SK-N-SH treated with all-trans-retinoic acid at 6 μM for 48 hours (cell line): ENCODE results near the gene FABP1.

Experiments used
- ATAC-seq: fragments of 200-7000 bp; cut with Tn5 transposase; 3 replicates; pipeline ENCODE4 v1.9.1; 2020; ENCODE audit warnings: mild to moderate bottlenecking, moderate library complexity
- ARNTL ChIP-seq: fragments of 450-650 bp; formaldehyde crosslinking; IDR thresholded peaks from 2 replicates; pipeline ENCODE4 v1.5.0; 2020; ENCODE audit warnings: low read depth, mild to moderate bottlenecking, moderate library complexity, borderline replicate concordance
- BACH2 ChIP-seq: fragments of 250-450 bp; sonication (Bioruptor Pico); IDR thresholded peaks from 2 replicates; pipeline ENCODE4 v1.9.0; 2021; ENCODE audit warnings: mild to moderate bottlenecking, borderline replicate concordance
- CREB5 ChIP-seq: fragments of 250-450 bp; sonication (Bioruptor Pico); IDR thresholded peaks from 2 replicates; pipeline ENCODE4 v1.5.1; 2020; ENCODE audit warnings: low read depth, mild to moderate bottlenecking, moderate library complexity
- CSDC2 ChIP-seq: fragments of 250-450 bp; sonication (Bioruptor Pico); IDR thresholded peaks from 2 replicates; pipeline ENCODE4 v1.5.0; 2020; ENCODE audit warnings: mild to moderate bottlenecking, moderate library complexity
- CSRNP3 ChIP-seq: fragments of 250-450 bp; sonication (Bioruptor Pico); IDR thresholded peaks from 2 replicates; pipeline ENCODE4 v1.5.1; 2021; ENCODE audit warnings: mild to moderate bottlenecking, moderate library complexity
- ESRRG ChIP-seq: fragments of 250-450 bp; sonication (Bioruptor Pico); IDR thresholded peaks from 2 replicates; pipeline ENCODE4 v1.6.1; 2021; ENCODE audit warnings: mild to moderate bottlenecking
- GLIS3 ChIP-seq: fragments of 250-450 bp; sonication (Bioruptor Pico); IDR thresholded peaks from 2 replicates; pipeline ENCODE4 v1.5.0; 2020; ENCODE audit warnings: mild to moderate bottlenecking, moderate library complexity
- ISL1 ChIP-seq: fragments of 250-450 bp; sonication (Bioruptor Pico); IDR thresholded peaks from 2 replicates; pipeline ENCODE4 v2.1.2; 2022; ENCODE audit warnings: mild to moderate bottlenecking, moderate library complexity
- OSR1 ChIP-seq: fragments of 250-450 bp; sonication (Bioruptor Pico); IDR thresholded peaks from 2 replicates; pipeline ENCODE4 v1.8.0; 2022; ENCODE audit warnings: moderate library complexity, mild to moderate bottlenecking, inconsistent platforms
- PATZ1 ChIP-seq: fragments of 250-450 bp; sonication (Bioruptor Pico); IDR thresholded peaks from 2 replicates; pipeline ENCODE4 v1.8.0; 2020; ENCODE audit warnings: mild to moderate bottlenecking, moderate library complexity, borderline replicate concordance
- POU6F1 ChIP-seq: fragments of 250-450 bp; sonication (Bioruptor Pico); IDR thresholded peaks from 2 replicates; pipeline ENCODE4 v1.8.0; 2021; ENCODE audit warnings: low read depth, mild to moderate bottlenecking, moderate library complexity, borderline replicate concordance
- PPARA ChIP-seq: fragments of 250-450 bp; sonication (Bioruptor Pico); IDR thresholded peaks from 2 replicates; pipeline ENCODE4 v1.5.0; 2020; ENCODE audit warnings: mild to moderate bottlenecking, borderline replicate concordance
- RARB ChIP-seq: fragments of 250-450 bp; sonication (Bioruptor Pico); IDR thresholded peaks from 2 replicates; pipeline ENCODE4 v1.8.0; 2021; ENCODE audit warnings: mild to moderate bottlenecking, moderate library complexity
- SNAI2 ChIP-seq: fragments of 250-450 bp; sonication (Bioruptor Pico); IDR thresholded peaks from 2 replicates; pipeline ENCODE4 v1.5.0; 2020; ENCODE audit warnings: mild to moderate bottlenecking, moderate library complexity
- TCF4 ChIP-seq: fragments of 250-450 bp; sonication (Bioruptor Pico); IDR thresholded peaks from 2 replicates; pipeline ENCODE4 v1.8.0; 2021; ENCODE audit warnings: mild to moderate bottlenecking, moderate library complexity, borderline replicate concordance
- TOX ChIP-seq: fragments of 250-450 bp; sonication (Bioruptor Pico); IDR thresholded peaks from 2 replicates; pipeline ENCODE4 v1.8.0; 2021; ENCODE audit warnings: mild to moderate bottlenecking, moderate library complexity, borderline replicate concordance
- TSHZ2 ChIP-seq: fragments of 250-450 bp; sonication (Bioruptor Pico); IDR thresholded peaks from 2 replicates; pipeline ENCODE4 v1.5.0; 2020; ENCODE audit warnings: mild to moderate bottlenecking, moderate library complexity
- ZC3H10 ChIP-seq: fragments of 250-450 bp; sonication (Bioruptor Pico); IDR thresholded peaks from 2 replicates; pipeline ENCODE4 v1.5.1; 2021; ENCODE audit warnings: mild to moderate bottlenecking, moderate library complexity
- ZFP3 ChIP-seq: fragments of 250-450 bp; sonication (Bioruptor Pico); IDR thresholded peaks from 2 replicates; pipeline ENCODE4 v1.5.0; 2020; ENCODE audit warnings: mild to moderate bottlenecking, moderate library complexity
- ZFP30 ChIP-seq: fragments of 450-650 bp; formaldehyde crosslinking; IDR thresholded peaks from 2 replicates; pipeline ENCODE4 v1.5.0; 2022; ENCODE audit warnings: mild to moderate bottlenecking, moderate library complexity
- ZNF565 ChIP-seq: fragments of 450-650 bp; formaldehyde crosslinking; conservative IDR thresholded peaks from 2 replicates; pipeline ENCODE4 v1.5.0; 2020; ENCODE audit warnings: low read depth, mild to moderate bottlenecking, moderate library complexity
- ZNF70 ChIP-seq: fragments of 450-650 bp; formaldehyde crosslinking; IDR thresholded peaks from 2 replicates; pipeline ENCODE4 v1.5.0; 2020; ENCODE audit warnings: mild to moderate bottlenecking, moderate library complexity
- ZNF8 ChIP-seq: fragments of 450-650 bp; formaldehyde crosslinking; IDR thresholded peaks from 2 replicates; pipeline ENCODE4 v1.5.0; 2020; ENCODE audit warnings: mild to moderate bottlenecking, moderate library complexity

FABP1 gene

GRCh38 chr2:88087763-88088162, 40.1 kb downstream of the FABP1 start:
- ATAC-seq: no peak
- no peak for TF ChIP-seq ZNF565 (CRISPR knock-in tag)
- TF ChIP-seq CREB5: no peak
- TF ChIP-seq TOX (CRISPR knock-in tag): no peak
- TF ChIP-seq GLIS3 (CRISPR knock-in tag): no peak
- no peak for TF ChIP-seq CSRNP3
- TF ChIP-seq ISL1: no peak
- no peak for TF ChIP-seq BACH2 (CRISPR knock-in tag)
- TF ChIP-seq ZC3H10 (CRISPR knock-in tag): no peak
- TF ChIP-seq PATZ1 (CRISPR knock-in tag): no peak
- no peak for TF ChIP-seq RARB (CRISPR knock-in tag)
- TF ChIP-seq ZFP3 (CRISPR knock-in tag): no peak
- TF ChIP-seq ZNF70 (CRISPR knock-in tag): no peak
- TF ChIP-seq ESRRG (CRISPR knock-in tag): no peak
- no peak for TF ChIP-seq OSR1
- no peak for TF ChIP-seq SNAI2

GRCh38 chr2:88087073-88087472, 40.8 kb downstream of the FABP1 start:
- no peak for ATAC-seq
- TF ChIP-seq ZFP30 (CRISPR knock-in tag) (no peak), GLIS3 (CRISPR knock-in tag) (no peak), TCF4 (CRISPR knock-in tag) (no peak), POU6F1 (CRISPR knock-in tag) (no peak), BACH2 (CRISPR knock-in tag) (no peak), RARB (CRISPR knock-in tag) (no peak), ESRRG (CRISPR knock-in tag) (no peak), ARNTL (CRISPR knock-in tag) (no peak), ISL1 (no peak), TSHZ2 (CRISPR knock-in tag) (no peak), PATZ1 (CRISPR knock-in tag) (no peak), ZC3H10 (CRISPR knock-in tag) (no peak), TOX (CRISPR knock-in tag) (no peak), ZNF70 (CRISPR knock-in tag) (no peak), PPARA (no peak), CREB5 (no peak), ZNF8 (CRISPR knock-in tag) (no peak), CSDC2 (no peak)
